H9 (cell line): Measurements from ENCODE around the gene CADM3. TPM values are rescaled to one million over a fixed set of nuclear protein-coding genes. Genes with fewer than 3 reads are reported as not detected.

Source experiments
- DNase-seq: peaks from one replicate; pipeline ENCODE4 v3.0.0-alpha.2; 2017
- H2AFZ ChIP-seq: one replicate; pipeline ENCODE4 v1.6.1; 2013; ENCODE audit warnings: mild to moderate bottlenecking, low read length, control low read depth, moderate library complexity
- H2AK5ac ChIP-seq: 2 replicates; pipeline ENCODE4 v1.6.1; 2013; ENCODE audit warnings: low read length, control low read depth, mixed read lengths; ENCODE audit not compliant: insufficient read length
- H2BK120ac ChIP-seq: one replicate; pipeline ENCODE4 v1.6.1; 2013; ENCODE audit warnings: low read depth, mild to moderate bottlenecking, low read length, control low read depth, inconsistent platforms; ENCODE audit not compliant: poor library complexity, severe bottlenecking
- H2BK12ac ChIP-seq: 2 replicates; pipeline ENCODE4 v1.6.1; 2013; ENCODE audit warnings: low read length, control low read depth, mixed read lengths, low read depth; ENCODE audit not compliant: insufficient read length
- H2BK15ac ChIP-seq: 2 replicates; pipeline ENCODE4 v1.6.1; 2013; ENCODE audit warnings: low read depth, low read length, control low read depth
- H2BK20ac ChIP-seq: one replicate; pipeline ENCODE4 v1.6.1; 2013; ENCODE audit warnings: low read depth, mild to moderate bottlenecking, low read length, control low read depth, inconsistent platforms; ENCODE audit not compliant: poor library complexity, severe bottlenecking
- H2BK5ac ChIP-seq: 2 replicates; pipeline ENCODE4 v1.6.1; 2013; ENCODE audit warnings: low read length, control low read depth, mixed read lengths; ENCODE audit not compliant: insufficient read length
- H3K14ac ChIP-seq: 2 replicates; pipeline ENCODE4 v1.6.1; 2013; ENCODE audit warnings: low read length, control low read depth; ENCODE audit not compliant: insufficient read depth
- H3K18ac ChIP-seq: 2 replicates; pipeline ENCODE4 v1.6.1; 2013; ENCODE audit warnings: low read depth, mild to moderate bottlenecking, mixed read lengths, low read length, control low read depth; ENCODE audit not compliant: insufficient read length
- H3K23ac ChIP-seq: 2 replicates; pipeline ENCODE4 v1.6.1; 2013; ENCODE audit warnings: low read length, control low read depth, mixed read lengths, low read depth; ENCODE audit not compliant: insufficient read length
- H3K23me2 ChIP-seq: 2 replicates; pipeline ENCODE4 v1.6.1; 2013; ENCODE audit warnings: low read depth, mild to moderate bottlenecking, mixed read lengths, low read length, control low read depth; ENCODE audit not compliant: insufficient read length, poor library complexity, severe bottlenecking
- H3K27ac ChIP-seq: 2 replicates; pipeline ENCODE4 v1.5.1; 2013; ENCODE audit warnings: low read length, control low read depth, mixed read lengths, low read depth; ENCODE audit not compliant: insufficient read length
- H3K27me3 ChIP-seq: 2 replicates; pipeline ENCODE4 v1.6.1; 2013; ENCODE audit warnings: low read length, control low read depth, inconsistent platforms; ENCODE audit not compliant: insufficient read depth
- H3K4ac ChIP-seq: 2 replicates; pipeline ENCODE4 v1.6.1; 2013; ENCODE audit warnings: low read depth, mild to moderate bottlenecking, control low read depth, inconsistent platforms, low read length, moderate library complexity
- H3K4me1 ChIP-seq: 2 replicates; pipeline ENCODE4 v1.6.1; 2013; ENCODE audit warnings: low read length, control low read depth, inconsistent platforms; ENCODE audit not compliant: insufficient read depth
- H3K4me2 ChIP-seq: 2 replicates; pipeline ENCODE4 v1.6.1; 2013; ENCODE audit warnings: low read length, control low read depth, mixed read lengths; ENCODE audit not compliant: insufficient read length, insufficient read depth
- H3K56ac ChIP-seq: 2 replicates; pipeline ENCODE4 v1.6.1; 2013; ENCODE audit warnings: low read depth, mild to moderate bottlenecking, mixed read lengths, low read length, control low read depth; ENCODE audit not compliant: insufficient read length
- H3K79me1 ChIP-seq: 2 replicates; pipeline ENCODE4 v1.6.1; 2013; ENCODE audit warnings: low read depth, mild to moderate bottlenecking, moderate library complexity, low read length, control low read depth, inconsistent platforms; ENCODE audit not compliant: insufficient read depth, poor library complexity, severe bottlenecking
- H3K79me2 ChIP-seq: 2 replicates; pipeline ENCODE4 v1.6.1; 2013; ENCODE audit warnings: low read length, control low read depth, inconsistent platforms; ENCODE audit not compliant: insufficient read depth
- H3K9ac ChIP-seq: 2 replicates; pipeline ENCODE4 v1.6.1; 2013; ENCODE audit warnings: low read length, control low read depth, mixed read lengths; ENCODE audit not compliant: insufficient read length; ENCODE audit errors: extremely low read depth
- H3K9me3 ChIP-seq: one replicate; pipeline ENCODE4 v1.6.1; 2013; ENCODE audit warnings: low read depth, low read length, inconsistent platforms; ENCODE audit not compliant: control insufficient read depth
- H3T11ph ChIP-seq: one replicate; pipeline ENCODE4 v1.6.1; 2013; ENCODE audit warnings: mild to moderate bottlenecking, low read length, control low read depth, inconsistent platforms
- H4K20me1 ChIP-seq: one replicate; pipeline ENCODE4 v1.6.1; 2013; ENCODE audit not compliant: control insufficient read depth, insufficient read length, insufficient read depth
- H4K5ac ChIP-seq: 2 replicates; pipeline ENCODE4 v1.6.1; 2013; ENCODE audit warnings: low read depth, mild to moderate bottlenecking, mixed read lengths, low read length, control low read depth; ENCODE audit not compliant: insufficient read length
- H4K8ac ChIP-seq: replicated peaks from 2 replicates; pipeline ENCODE4 v1.6.1; 2013; ENCODE audit warnings: low read length, control low read depth, mixed read lengths, low read depth; ENCODE audit not compliant: insufficient read length
- H4K91ac ChIP-seq: 2 replicates; pipeline ENCODE4 v1.6.1; 2013; ENCODE audit warnings: low read depth, mild to moderate bottlenecking, moderate library complexity, mixed read lengths, low read length, control low read depth; ENCODE audit not compliant: insufficient read length
- H3K27ac Mint-ChIP-seq, 3 experiments: 2 replicates in 2 of 3; 3 replicates in 1 of 3; pipeline ENCODE4 v1.8.0; 2020 to 2021; ENCODE audit warnings: mixed read lengths in 3 of 3, mild to moderate bottlenecking in 1 of 3, moderate library complexity in 1 of 3
- H3K27me3 Mint-ChIP-seq: 2 replicates; pipeline ENCODE4 v1.8.0; 2021; ENCODE audit warnings: low read depth, mild to moderate bottlenecking, moderate library complexity, mixed read lengths
- H3K36me3 Mint-ChIP-seq, 3 experiments: 2 replicates in 2 of 3; 3 replicates in 1 of 3; pipeline ENCODE4 v1.8.0; 2020 to 2021; ENCODE audit warnings: low read depth in 3 of 3, mixed read lengths in 3 of 3; ENCODE audit not compliant: insufficient read depth in 1 of 3
- H3K4me1 Mint-ChIP-seq, 2 experiments: 2 replicates each; pipeline ENCODE4 v1.8.0; 2020; ENCODE audit warnings: mixed read lengths in 2 of 2
- H3K4me3 Mint-ChIP-seq, 2 experiments: 2 replicates in 1 of 2; 3 replicates in 1 of 2; pipeline ENCODE4 v1.8.0; 2020 to 2021; ENCODE audit warnings: mild to moderate bottlenecking in 2 of 2, mixed read lengths in 2 of 2, moderate library complexity in 1 of 2
- H3K9me3 Mint-ChIP-seq, 2 experiments: 2 replicates in 1 of 2; 3 replicates in 1 of 2; pipeline ENCODE4 v1.8.0; 2020; ENCODE audit warnings: mild to moderate bottlenecking in 2 of 2, mixed read lengths in 2 of 2, moderate library complexity in 1 of 2
- WGBS: extraction: QIAGEN DNeasy Blood & Tissue Kit; methylation state at CpG from one replicate; pipeline ENCODE4 v1.1.7; 2013; ENCODE audit warnings: missing lambda C conversion rate, low lambda C conversion rate, mixed read lengths; ENCODE audit not compliant: insufficient read length; ENCODE audit errors: extremely low coverage; 5-methylcytosine and 5-hydroxymethylcytosine counted together
- total RNA-seq: library from RNA; stranded (reverse); gene quantifications from 2 replicates; pipeline ENCODE4 v1.2.1, GENCODE V29; 2021
- TF ChIP-seq, protein P1 (sequence below): fragments of 200-600 bp; sonication (generic); conservative IDR thresholded peaks from 3 replicates; pipeline ENCODE4 v1.8.0; 2021; ENCODE audit warnings: antibody characterized with exemption, mild to moderate bottlenecking

CADM3 gene
- total RNA-seq, 1 experiment from 2014 or later: 5.6 TPM

- peak overlapping the region; percentile 95 for H3K4me2 ChIP-seq
- no peak overlapping the region for H3K4ac ChIP-seq
- H2BK12ac ChIP-seq: no peak overlapping the region
- H3K27me3 ChIP-seq: no peaks in the 10 kb centered on the region
- no peak for DNase-seq
- H2AK5ac ChIP-seq: no peak overlapping the region
- WGBS: no CpG with 5 or more reads among the region's 7 CpGs
- TF ChIP-seq, protein P1, sequence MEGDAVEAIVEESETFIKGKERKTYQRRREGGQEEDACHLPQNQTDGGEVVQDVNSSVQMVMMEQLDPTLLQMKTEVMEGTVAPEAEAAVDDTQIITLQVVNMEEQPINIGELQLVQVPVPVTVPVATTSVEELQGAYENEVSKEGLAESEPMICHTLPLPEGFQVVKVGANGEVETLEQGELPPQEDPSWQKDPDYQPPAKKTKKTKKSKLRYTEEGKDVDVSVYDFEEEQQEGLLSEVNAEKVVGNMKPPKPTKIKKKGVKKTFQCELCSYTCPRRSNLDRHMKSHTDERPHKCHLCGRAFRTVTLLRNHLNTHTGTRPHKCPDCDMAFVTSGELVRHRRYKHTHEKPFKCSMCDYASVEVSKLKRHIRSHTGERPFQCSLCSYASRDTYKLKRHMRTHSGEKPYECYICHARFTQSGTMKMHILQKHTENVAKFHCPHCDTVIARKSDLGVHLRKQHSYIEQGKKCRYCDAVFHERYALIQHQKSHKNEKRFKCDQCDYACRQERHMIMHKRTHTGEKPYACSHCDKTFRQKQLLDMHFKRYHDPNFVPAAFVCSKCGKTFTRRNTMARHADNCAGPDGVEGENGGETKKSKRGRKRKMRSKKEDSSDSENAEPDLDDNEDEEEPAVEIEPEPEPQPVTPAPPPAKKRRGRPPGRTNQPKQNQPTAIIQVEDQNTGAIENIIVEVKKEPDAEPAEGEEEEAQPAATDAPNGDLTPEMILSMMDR: no peak
- no peak overlapping the region for H2AFZ ChIP-seq
- H3K23me2 ChIP-seq: peaks cover 9% of the 10 kb centered on the region
- Mint-ChIP-seq H3K27ac (peak overlapping the region in 1 of 3 experiments; percentile 20; a peak in 1 of 7 replicates), H3K27me3 (peaks cover 44% of the 10 kb centered on the region), H3K4me3 (peak overlapping the region; percentile 72 to 97), H3K36me3 (no peaks in the 10 kb centered on the region), H3K4me1 (peaks cover 12 to 21% of the 10 kb centered on the region in 2 experiments), H3K9me3 (no peaks in the 10 kb centered on the region)
- no peak overlapping the region for H3K56ac ChIP-seq
- no peaks in the 10 kb centered on the region for H3K4me1 ChIP-seq
- no peaks in the 10 kb centered on the region for H3K79me2 ChIP-seq
- H4K20me1 ChIP-seq: no peaks in the 10 kb centered on the region
- H3K9me3 ChIP-seq: no peaks in the 10 kb centered on the region
- no peak overlapping the region for H4K91ac ChIP-seq
- no peak overlapping the region for H3K23ac ChIP-seq
- no peak overlapping the region for H3K9ac ChIP-seq
- no peak overlapping the region for H3T11ph ChIP-seq
- no peak overlapping the region for H3K18ac ChIP-seq
- no peak overlapping the region for H3K27ac ChIP-seq
- H3K79me1 ChIP-seq: no peaks in the 10 kb centered on the region
- H2BK20ac ChIP-seq: no peak overlapping the region
- H3K14ac ChIP-seq: no peak overlapping the region
- no peak overlapping the region for H4K5ac ChIP-seq
- no peak overlapping the region for H2BK15ac ChIP-seq
- no peak overlapping the region for H2BK5ac ChIP-seq
- H2BK120ac ChIP-seq: no peak overlapping the region
- H4K8ac ChIP-seq: no peak overlapping the region
Measured at GRCh38 chr1:159173320-159173719, 1.9 kb downstream of the CADM3 start.
